Esophagus muscularis mucosa (tissue), 3 donors: ENCODE measurements around the gene CD151.

Source experiments
- POLR2A ChIP-seq: fragments of 450-650 bp; IDR thresholded peaks from one replicate; pipeline ENCODE4 v1.6.1; 2017; ENCODE audit warnings: antibody characterized with exemption, moderate library complexity, mild to moderate bottlenecking, low read depth
- POLR2AphosphoS5 ChIP-seq, 2 donors: sonication (generic); formaldehyde crosslinking; IDR thresholded peaks; one replicate each; pipeline ENCODE4 v1.6.1; 2017; ENCODE audit warnings: antibody characterized with exemption in 2 of 2
- TF ChIP-seq, protein P1 (sequence below), 3 experiments: fragments of 200-600 bp in 2 of 3; fragments of 450-650 bp in 1 of 3; sonication (generic) in 2 of 3; IDR thresholded peaks; one replicate each; pipeline ENCODE4 v1.5.1; 2017 to 2019; ENCODE audit warnings: antibody characterized with exemption in 3 of 3, mild to moderate bottlenecking in 2 of 3, moderate library complexity in 1 of 3

DNA sequence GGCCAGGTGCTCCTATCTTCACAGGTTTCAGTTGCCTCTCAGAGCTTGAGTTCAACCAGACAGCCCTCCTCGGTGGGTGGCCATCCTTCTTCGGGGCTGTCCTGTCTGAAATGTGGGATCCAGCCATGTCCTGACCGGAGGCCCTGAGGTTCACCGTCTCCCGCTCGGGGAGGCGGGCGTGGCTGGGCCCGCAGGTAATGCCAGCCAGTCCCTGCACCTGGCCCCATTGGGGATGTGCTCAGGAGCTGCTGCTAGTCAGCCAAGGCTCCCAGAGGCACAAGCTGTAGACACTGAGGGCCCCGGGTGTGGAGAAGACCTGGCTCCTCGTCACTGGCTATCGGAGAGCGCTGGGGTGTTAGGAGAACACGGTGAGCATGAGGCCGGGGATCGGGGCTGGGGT lies 42.5 kb downstream of the CD151 start:
- TF ChIP-seq POLR2AphosphoS5 (IDR thresholded peaks at IDR 0.05), result no peak
- no peak for TF ChIP-seq POLR2A
- TF ChIP-seq, protein P1, sequence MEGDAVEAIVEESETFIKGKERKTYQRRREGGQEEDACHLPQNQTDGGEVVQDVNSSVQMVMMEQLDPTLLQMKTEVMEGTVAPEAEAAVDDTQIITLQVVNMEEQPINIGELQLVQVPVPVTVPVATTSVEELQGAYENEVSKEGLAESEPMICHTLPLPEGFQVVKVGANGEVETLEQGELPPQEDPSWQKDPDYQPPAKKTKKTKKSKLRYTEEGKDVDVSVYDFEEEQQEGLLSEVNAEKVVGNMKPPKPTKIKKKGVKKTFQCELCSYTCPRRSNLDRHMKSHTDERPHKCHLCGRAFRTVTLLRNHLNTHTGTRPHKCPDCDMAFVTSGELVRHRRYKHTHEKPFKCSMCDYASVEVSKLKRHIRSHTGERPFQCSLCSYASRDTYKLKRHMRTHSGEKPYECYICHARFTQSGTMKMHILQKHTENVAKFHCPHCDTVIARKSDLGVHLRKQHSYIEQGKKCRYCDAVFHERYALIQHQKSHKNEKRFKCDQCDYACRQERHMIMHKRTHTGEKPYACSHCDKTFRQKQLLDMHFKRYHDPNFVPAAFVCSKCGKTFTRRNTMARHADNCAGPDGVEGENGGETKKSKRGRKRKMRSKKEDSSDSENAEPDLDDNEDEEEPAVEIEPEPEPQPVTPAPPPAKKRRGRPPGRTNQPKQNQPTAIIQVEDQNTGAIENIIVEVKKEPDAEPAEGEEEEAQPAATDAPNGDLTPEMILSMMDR (IDR thresholded peaks at IDR 0.05), result no peak
